Measurements from ENCODE around the gene NSMCE1. TPM values are rescaled to one million over a fixed set of nuclear protein-coding genes. Genes with fewer than 3 reads are reported as not detected.
A peak's percentile ranks its signal among the peaks of the same experiment; 100 is the strongest.

The NSMCE1 gene
- 19.6 to 23.2 TPM (median 21.2 TPM) in 3 replicates for total RNA-seq
- long read RNA-seq, transcript NSMCE1-201 (8 exons, 1,067 nt) = major isoform, 12 of 22 reads
- long read RNA-seq, partial matches to known transcripts = 3 of 22 reads
- long read RNA-seq, other reads (novel, unspliced or antisense) = 7 of 22 reads

- Mint-ChIP-seq H3K27ac (ENCODE audit: unreplicated experiment) (peak within 1 kb of the TSS; percentile 95), H3K4me3 (ENCODE audit: unreplicated experiment) (peak within 1 kb of the TSS; percentile 83), H3K4me1 (ENCODE audit: low read depth) (peaks cover 15% of the 10 kb centered on the region), H3K27me3 (ENCODE audit: low read depth) (no peaks in the 10 kb centered on the region), H3K9me3 (ENCODE audit: low read depth) (no peaks in the 10 kb centered on the region), H3K36me3 (ENCODE audit: low read depth) (no peaks in the 10 kb centered on the region)
- peak; percentile 96 for DNase-seq (ENCODE audit: low spot score)
- peak; percentile 30 for TF ChIP-seq CTCF (IDR thresholded peaks at IDR 0.05)
Measured at GRCh38 chr16:27268376-27269299, at the start of gene NSMCE1. Gene NSMCE1 (minus strand): TSS chr16:27268772. CDS start chr16:27257570, 11,202 bp downstream.

GRCh38 chr16:27317738-27318391 lies 49.3 kb upstream of the NSMCE1 start:
- peak overlapping the region; percentile 29 for H3K4me3 Mint-ChIP-seq (ENCODE audit: unreplicated experiment)
- TF ChIP-seq CTCF (IDR thresholded peaks at IDR 0.05) = no peak
- no peak for DNase-seq (ENCODE audit: low spot score)
- H3K4me1 Mint-ChIP-seq (ENCODE audit: low read depth) = peaks cover 65% of the 10 kb centered on the region
- H3K9me3 Mint-ChIP-seq (ENCODE audit: low read depth) = no peaks in the 10 kb centered on the region
- H3K36me3 Mint-ChIP-seq (ENCODE audit: low read depth) = peaks cover 1% of the 10 kb centered on the region
- H3K27ac Mint-ChIP-seq (ENCODE audit: unreplicated experiment) = peak overlapping the region; percentile 85
- H3K27me3 Mint-ChIP-seq (ENCODE audit: low read depth) = no peaks in the 10 kb centered on the region

GRCh38 chr16:27317320-27317719 lies 48.7 kb upstream of the NSMCE1 start:
- DNase-seq (ENCODE audit: low spot score) = peak; percentile 19
- Mint-ChIP-seq H3K4me3 (ENCODE audit: unreplicated experiment) (no peak overlapping the region), H3K36me3 (ENCODE audit: low read depth) (peaks cover 1% of the 10 kb centered on the region), H3K27me3 (ENCODE audit: low read depth) (no peaks in the 10 kb centered on the region), H3K4me1 (ENCODE audit: low read depth) (peaks cover 65% of the 10 kb centered on the region), H3K9me3 (ENCODE audit: low read depth) (no peaks in the 10 kb centered on the region), H3K27ac (ENCODE audit: unreplicated experiment) (peak overlapping the region; percentile 34)
- no peak for TF ChIP-seq CTCF (IDR thresholded peaks at IDR 0.05)

GRCh38 chr16:27316038-27316680 lies 47.6 kb upstream of the NSMCE1 start:
- peak; percentile 33 for DNase-seq (ENCODE audit: low spot score)
- no peaks in the 10 kb centered on the region for H3K27me3 Mint-ChIP-seq (ENCODE audit: low read depth)
- H3K4me1 Mint-ChIP-seq (ENCODE audit: low read depth) = peaks cover 61% of the 10 kb centered on the region
- H3K27ac Mint-ChIP-seq (ENCODE audit: unreplicated experiment) = peak overlapping the region; percentile 27
- H3K36me3 Mint-ChIP-seq (ENCODE audit: low read depth) = peaks cover 1% of the 10 kb centered on the region
- no peak for TF ChIP-seq CTCF (IDR thresholded peaks at IDR 0.05)
- no peaks in the 10 kb centered on the region for H3K9me3 Mint-ChIP-seq (ENCODE audit: low read depth)
- H3K4me3 Mint-ChIP-seq (ENCODE audit: unreplicated experiment) = peak overlapping the region; percentile 87
